Fibroblast of skin of right biceps (primary cell): Measurements from ENCODE around the gene TBX1.

Experiments
- DNase-seq: peaks from one replicate; pipeline ENCODE4 v3.0.0-alpha.2; 2013

Gene TBX1

DNA sequence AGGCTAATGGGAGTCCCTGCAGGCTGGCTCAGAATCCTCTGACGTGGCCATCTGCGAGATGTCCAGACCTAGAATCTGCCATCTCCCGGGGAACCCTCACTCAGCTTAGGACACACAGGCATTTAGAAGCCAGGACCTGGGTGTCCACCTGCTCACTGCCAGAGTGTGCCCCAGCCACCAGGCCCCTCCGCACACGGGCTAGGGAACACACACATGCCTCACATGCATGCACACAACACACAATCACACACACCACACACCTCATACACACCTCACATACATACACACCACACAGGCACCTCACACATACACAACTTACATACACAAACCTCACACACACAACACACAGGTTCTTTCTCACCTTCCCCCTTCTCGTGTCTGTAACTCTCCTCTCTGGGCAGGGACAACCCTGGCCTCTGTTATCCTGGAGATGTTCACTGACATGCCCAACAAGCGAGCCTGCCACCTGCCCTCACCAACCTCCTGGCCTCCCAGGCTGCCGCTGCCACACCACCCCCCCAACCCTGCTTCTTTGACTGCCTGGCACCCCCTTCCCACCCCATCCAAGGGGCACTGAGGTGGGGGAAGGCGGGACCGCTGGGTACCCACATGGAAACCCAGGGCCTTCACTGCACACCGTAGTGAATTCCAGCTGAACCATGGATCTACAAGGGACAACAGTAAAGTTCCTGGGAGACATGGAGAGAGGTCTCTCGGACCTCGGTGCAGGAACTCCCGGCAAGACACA, 56.0 kb downstream of the TBX1 start:
- DNase-seq: no peak
